Measurements from ENCODE around the gene CACNA2D3.

CACNA2D3 gene

DNA sequence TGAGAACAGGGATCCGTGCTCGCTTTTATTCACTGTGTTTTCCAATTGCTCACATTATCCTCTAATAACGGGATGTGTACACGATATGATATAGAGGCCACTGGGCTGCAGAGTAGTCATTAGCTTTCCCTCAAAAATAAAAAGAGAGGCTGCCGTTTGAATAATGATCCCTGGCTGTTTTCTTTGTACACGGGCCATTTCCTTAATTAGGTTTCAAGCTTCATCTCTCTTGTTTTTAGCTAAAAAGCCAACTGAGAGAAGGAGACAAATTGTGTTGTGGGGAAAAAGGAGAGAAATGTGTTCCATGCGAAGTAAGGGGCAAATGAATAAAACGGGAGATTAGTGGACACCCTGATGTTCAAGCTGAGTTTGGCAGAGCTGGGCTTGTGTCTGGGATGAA is 174.2 kb downstream of the CACNA2D3 start:
- DNase-seq = no peak

DNA sequence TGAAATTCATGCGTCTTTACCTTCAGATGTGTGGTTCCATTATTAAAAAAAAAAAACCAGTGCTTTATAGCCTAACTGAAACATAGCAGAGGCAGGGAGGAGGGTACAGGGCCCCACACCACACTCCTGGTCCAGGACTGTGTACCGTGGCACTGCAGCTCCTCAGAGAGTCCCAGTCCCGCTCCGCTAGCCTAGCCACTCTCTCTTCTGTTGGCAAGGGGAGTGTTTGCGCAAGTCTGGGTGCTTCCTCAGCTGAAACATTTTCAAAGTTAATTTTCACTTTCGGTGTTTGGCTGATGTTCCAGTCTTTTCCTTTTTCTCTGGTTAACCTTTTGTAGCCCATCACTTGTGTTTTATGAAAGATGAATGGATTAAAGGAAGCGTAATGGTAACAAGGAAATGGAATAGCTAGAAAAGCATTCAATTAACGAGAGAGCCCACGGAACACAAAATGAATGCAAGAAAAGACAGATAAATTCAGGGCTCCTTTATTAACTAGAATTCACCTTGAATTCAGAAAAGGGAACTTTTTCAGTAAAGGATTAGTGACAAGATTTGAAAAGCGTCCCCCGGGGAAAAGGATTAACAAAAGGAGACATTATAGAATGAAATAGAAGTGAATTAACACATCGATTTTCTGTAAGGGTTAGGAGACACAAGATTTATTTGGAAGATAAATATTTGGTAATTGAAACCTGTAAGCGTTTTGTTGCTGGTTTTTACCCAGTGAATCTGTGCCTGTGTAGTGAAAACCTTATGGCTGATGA is 177.0 kb downstream of the CACNA2D3 start:
- DNase-seq = no peak

DNA sequence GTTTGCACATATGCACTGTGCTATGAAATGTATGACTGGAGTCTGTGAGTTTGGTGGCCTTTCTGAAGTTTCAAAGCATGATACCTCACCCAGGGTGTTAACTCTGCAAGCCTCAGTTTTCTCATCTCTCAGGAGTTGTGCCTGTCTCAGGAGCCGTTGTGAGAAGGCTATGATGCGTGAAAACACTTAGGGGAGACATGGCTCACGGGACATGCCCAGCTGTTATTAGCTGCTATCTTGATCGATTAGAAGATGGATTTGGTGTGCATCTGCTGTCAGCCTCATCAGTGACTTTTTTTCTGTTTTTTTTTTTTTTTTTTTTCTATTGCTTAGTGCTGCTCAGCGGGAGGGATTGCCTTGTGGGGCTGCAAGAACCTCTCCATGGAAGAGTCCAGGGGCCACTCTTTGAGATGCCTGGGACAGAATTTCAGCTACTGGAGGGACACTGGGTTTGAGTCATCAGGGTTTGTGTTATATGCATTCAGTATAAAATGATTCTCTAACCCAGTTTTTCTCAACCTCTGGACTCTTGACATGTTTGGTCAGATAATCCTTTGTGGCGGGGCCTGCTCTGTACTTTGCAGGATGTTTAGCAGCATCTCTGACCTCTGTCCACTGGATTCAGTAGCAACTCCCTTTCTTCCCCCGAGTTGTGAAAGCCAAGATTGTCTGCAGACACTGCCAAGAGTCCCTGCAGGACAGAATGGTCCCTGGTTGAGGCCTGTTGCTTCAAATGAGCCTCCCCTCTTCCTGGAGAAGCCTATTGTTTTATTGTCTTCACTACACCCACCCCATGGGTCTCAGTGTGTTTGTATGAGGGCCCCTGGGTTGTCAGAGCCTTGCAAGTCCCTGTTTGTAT is 181.4 kb downstream of the CACNA2D3 start:
- DNase-seq = no peak

DNA sequence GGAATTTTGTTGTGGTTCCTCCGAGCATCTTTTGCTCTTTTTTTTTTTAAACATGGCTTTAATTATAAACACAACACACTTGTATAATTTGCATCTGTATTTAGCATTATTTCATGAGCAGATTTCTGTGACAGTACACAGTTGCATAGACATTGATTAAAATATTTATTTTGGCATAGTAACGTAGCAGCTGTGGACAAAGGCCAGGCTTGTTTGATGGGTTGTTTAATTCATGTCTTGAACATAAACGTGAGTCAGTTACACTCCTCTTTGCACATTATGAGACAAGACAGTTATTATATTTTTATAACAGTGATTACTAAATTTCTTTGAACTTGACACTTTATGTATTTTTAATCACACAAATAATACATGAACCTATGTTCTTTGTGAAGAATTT is 182.5 kb downstream of the CACNA2D3 start:
- DNase-seq = no peak

DNA sequence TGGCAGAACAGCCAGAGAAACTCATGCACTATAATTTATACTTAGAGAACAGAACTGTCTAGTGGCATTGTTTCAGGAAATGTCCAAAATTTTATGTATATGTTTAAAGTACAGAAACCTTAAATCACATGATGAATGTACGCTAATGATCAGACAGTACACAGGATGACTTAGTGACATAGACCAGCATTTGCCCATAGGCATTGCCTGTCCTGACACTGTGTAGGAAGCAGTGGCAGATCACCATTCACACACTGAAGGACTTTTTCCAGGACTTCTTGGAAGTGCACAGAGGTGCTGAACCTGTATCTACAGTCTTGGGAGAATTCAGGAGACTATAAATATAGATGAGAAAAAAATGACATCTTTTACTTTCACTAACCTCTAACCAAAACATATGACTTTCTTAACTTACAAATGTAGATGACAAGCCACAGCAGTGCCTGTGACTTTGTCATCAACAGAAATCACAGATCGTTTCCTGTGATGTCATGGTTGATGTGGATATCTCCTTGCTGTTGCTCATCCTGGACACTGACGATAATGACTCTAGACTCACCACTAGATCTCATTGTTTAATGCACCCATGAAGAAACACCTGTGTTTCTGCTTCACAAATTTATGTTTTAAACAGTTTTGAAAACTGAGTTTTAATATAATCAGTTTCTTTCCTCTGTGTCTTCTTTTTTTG is 183.2 kb downstream of the CACNA2D3 start:
- DNase-seq = no peak

DNA sequence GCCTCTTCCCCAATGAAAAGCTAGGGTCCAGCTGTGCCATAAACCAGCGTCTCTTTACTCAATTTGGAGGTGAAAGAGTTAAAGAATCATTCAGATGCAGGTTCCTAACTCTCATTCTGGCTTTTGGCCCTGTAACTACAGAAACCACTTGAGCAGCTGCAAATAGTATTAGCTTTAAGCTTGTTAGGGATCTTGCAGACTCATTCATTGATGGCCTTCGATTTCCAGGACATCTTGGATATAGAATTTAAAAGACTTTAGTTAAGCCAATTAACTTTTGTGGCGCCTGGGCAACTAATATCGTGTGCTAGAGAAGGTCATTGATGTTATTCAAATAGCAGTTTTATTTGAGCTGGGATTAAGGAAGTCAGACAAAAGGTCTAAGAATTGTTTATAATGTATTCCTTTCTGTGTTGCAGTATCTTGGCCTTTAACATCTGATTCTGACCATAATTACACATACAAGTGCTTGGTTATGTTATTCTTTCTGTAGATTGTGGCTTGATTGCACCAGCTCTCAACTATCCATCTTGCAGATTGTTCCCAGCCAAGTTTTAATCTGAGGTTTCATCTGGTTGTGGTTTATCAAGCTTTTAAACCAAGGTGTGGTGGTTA is 185.3 kb downstream of the CACNA2D3 start:
- no peak for DNase-seq

DNA sequence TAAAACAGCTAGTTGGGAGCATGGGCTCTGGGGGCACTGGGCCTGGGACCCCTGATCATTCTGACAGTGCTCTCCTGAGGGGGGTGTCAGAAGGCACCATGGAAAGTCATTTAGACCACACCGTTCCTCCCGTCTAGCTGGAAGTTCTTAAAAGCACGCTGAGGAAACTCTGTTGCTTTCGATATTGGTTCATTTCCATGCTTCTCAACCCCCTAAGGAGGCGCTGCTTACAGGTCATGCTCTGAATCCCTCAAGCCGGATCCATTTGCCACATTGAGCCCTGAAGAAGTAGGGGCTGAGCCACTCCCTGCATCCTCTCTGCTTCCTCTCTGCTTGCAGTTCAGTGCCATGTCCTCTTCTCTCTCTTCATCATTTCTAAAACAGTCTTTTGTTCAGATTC is 187.2 kb downstream of the CACNA2D3 start:
- DNase-seq = no peak

DNA sequence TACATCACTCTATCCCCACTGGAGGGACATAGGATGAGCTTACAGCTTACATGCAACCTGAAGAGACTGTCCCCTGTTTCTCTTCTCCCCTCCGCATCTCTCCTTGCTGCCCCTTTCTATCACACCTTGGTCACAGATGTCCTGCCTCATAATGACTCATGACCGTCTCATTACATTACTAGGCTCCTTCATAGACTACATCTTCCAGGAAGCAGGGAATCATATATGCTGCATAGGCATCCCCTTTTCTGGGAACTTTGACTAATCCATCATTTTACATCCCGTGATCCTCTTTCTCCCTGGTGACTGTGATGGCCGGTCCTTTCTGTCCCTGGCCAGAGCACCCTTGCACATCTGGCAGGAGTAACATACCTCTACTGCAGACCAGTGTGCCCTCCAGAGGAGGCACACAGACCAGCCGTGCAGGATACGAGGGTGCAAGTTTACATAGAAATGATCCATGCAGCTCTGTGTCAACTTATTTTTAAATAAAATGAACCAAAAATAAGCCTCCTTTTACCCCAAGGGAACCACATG is 188.9 kb downstream of the CACNA2D3 start:
- no peak for DNase-seq

DNA sequence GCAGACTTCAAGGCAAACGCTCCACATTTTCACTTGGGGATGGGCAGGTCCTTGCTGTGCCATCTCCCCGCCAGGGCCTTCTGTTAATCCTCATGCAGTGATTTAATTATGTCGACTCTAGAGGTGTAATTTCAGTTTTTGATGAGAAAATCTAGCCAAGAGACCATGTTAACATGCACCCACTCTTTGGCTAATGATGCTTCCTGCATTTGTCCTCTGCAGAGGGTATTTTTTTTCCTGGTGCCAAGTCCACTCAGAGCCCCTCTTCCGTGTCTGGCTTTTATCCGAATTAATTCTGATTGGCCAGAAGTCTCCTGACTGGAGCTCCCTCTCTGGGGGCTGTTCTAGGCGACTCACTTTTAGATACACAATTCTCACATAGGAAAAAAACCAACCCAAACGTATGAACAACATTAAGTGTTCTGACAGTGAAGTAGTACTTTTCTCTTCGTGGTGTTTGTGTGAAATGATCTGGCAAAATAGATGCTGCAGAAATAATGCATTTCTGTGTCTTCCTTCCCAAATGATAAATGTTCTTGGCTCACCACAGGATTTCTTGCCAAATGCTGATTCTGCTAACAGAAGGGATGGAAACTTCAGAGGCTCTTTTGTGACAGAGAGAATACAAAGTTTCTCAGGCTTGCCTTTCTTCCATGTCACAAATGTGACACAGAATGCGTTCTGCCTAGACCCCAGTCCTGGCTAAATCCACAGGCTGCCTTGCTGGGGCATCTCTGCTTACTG is 190.0 kb downstream of the CACNA2D3 start:
- DNase-seq = no peak

DNA sequence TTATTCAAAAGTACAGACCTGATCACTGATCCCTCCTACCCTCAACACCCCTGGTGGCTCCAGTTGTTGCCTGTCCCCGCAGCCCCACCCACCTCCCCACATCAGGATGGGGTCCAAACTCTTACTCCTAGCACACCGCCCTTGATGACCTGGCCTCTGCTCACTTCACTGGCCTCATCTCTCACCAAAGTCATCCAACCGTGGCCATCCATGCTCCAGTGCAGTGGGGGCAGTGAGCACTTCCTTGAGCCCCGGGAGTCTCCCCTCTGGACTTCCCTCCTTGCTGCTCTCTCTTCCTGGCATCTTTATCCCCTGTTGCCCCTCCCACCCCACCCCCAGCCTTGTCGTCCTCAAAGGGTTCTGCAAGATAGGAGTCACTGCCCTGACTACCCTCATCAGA is 191.1 kb downstream of the CACNA2D3 start:
- no peak for DNase-seq

DNA sequence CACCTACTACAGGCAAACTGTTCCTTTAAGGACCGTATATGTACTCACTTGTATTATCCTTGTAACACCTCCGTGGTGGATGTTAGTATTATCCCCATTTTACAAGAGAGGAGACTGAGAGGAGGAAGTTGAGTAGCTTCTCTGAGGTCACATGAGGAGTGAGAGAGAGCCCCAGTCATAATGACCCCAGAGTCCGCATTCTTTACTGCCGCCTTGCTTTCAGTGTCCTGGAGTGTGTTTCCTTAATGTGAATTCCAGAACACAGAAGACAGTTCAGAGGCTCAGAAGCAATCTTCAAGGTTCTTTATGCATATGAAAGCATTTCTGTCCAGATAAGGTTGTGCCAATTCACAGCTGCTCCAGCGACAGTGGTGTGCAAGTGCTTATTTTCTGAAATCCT is 199.2 kb downstream of the CACNA2D3 start:
- no peak for DNase-seq

DNA sequence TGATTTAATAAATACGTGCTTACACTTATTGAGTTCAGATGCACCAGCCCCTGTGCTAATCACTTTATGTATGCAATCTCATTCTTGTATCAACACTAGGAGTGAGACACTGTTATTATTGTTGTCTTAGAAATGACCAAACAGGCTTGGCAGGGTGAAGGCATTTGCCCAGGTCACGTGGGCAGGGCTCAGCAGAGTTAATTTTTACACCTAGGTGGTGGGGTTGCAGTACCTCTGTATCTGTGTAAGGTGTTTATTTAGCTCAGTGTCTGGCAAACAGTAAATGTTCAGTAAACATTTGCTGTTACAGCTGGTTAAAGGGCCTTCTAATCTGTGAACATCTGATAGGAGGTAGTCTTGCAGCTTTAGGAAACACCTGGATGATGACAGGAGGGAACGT is 200.0 kb downstream of the CACNA2D3 start:
- no peak for DNase-seq

DNA sequence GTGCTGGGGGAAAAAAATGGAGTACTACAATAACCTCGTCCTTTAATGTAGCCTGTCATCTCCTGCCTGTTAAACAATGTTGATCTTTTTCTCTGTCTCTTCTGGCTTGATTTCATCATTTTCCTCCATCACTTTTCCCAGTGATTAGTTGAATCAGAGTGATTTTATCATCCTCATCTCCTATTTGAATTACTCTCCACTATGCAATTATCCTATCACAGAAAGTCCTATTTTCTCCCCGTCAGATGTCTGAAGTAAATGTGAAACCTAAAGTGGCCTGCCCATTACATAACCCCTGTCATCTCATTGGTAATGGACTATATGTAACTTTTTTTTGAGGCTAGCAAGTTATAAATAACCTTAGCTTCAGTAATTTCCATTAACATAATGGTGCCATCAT is 201.8 kb downstream of the CACNA2D3 start:
- no peak for DNase-seq

DNA sequence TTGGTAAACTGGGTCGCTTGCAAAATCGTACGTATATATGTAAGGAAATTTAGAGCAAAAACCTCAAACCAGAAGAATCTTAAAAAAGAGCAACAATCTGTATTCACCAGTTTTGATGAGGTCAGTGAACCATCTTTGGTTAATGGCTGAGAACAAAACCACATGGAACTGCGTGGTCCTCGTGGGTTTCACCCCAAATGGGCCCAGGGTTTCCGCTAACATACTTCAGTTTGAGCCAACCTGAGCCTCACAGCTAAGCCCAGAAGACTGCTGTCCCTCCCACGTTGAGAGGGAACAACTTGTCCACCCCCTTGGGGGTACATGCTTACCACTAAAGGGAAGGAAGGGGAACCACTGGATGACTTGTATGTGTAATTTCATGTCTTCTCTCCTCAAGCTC is 204.6 kb downstream of the CACNA2D3 start:
- DNase-seq = no peak

DNA sequence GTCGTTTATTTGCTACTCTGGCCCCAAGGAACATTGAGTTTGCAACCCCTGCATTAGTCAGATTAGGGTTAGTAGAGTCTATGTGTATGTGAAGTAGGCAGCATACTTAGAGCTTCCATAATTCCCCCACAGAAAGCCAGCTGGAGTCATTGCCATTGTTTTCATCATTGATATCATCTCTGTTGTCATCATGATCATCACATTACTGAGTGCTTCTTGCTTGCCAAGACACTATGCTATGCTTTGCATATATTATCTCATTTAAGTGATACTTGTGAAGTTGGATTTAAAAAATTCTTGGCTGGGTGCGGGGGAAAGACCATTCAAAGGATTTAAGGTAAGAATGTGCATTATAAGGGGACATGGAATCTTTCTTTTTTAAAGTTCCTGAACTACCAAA is 209.0 kb downstream of the CACNA2D3 start:
- DNase-seq = no peak

DNA sequence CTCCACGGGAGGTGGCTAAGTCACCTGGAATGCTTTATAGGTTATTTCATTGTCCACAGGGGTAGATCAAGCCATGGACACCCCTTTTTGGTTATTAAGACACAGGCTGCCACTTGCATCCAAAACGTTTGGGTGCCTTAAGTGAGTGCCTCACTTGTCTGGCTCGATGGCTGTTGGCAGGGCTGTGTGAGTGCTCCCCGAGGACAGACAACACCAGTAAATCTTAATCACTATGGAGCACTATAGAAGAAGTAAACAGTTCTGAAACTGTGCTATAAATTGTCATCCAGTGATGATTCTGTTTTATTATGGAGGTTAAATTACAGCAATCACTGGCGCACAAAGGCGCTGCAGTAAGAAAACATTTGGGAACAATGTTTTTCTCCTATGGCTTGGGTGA is 215.5 kb downstream of the CACNA2D3 start:
- DNase-seq = no peak

DNA sequence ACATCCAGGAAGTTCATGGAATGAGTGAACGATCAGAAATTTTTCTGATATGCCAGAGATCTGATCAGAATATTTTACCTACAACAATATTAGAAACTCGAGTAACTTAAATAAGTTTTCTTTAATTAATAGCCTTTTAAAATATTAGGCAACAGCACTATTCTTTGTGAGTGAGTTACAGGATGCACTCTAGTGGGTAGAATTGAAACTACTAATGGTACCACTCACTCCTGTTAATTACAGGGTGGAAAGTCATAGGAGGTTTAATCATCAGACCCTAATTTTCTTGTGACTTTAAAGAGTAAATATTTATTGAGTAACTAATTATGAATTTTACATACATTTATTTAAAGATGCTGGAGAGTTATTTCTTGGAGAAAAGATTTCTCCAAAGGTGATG is 217.3 kb downstream of the CACNA2D3 start:
- DNase-seq = no peak

DNA sequence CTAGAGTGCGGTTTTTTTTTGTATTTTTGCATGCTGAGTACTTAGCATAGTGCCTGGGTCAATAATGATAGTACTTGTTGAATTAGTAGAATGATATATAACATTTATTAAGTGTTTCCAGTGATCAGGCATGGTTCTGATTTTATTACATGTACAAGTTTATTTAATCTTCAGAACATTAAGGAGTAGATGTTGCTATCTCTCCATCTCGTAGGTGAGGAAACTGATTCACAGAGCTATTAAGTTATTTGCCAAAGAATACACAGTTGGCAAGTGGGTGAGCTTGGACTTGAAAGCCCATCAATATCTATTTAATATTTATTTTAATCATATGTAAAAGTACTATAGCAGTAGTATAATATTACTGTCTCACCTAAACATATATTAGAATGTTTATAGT is 219.5 kb downstream of the CACNA2D3 start:
- no peak for DNase-seq

DNA sequence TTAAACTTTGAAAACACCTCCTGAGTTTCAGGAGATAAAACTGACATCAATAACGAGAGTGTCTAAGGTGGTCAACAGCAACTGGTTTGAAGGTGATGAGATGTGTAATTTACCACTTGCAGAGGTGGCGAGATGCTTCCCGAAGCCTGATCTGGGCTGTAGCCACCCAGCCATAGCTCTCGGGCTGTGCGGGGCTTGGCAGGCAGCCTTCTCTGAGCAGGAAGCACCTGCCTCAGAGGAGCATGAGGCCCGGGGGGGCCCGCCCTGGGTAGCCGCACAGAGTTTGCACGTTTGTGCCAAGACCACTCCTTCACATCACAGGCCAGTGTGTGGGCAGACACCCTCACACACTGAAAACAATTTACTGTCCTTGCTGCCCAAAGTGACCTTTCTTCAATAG is 220.3 kb downstream of the CACNA2D3 start:
- DNase-seq = no peak

DNA sequence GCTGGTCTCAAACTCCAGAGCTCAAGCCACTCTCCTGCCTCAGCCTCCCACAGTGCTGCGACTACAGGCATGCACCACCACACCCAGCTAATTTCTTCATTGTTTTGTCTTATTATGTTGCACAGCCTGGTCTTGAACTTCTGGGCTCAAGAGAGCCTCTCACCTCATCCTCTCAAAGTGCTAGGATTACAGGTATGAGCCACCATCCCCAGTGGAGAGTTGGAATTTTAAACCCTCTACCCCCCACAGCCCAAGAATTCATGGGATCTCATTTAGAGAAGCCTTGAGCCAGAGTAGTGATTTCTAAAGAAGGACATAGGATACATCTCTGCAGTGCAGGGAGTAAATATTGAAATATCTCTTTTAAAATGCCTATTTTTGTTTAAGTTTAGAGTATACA is 221.1 kb downstream of the CACNA2D3 start:
- DNase-seq = no peak

DNA sequence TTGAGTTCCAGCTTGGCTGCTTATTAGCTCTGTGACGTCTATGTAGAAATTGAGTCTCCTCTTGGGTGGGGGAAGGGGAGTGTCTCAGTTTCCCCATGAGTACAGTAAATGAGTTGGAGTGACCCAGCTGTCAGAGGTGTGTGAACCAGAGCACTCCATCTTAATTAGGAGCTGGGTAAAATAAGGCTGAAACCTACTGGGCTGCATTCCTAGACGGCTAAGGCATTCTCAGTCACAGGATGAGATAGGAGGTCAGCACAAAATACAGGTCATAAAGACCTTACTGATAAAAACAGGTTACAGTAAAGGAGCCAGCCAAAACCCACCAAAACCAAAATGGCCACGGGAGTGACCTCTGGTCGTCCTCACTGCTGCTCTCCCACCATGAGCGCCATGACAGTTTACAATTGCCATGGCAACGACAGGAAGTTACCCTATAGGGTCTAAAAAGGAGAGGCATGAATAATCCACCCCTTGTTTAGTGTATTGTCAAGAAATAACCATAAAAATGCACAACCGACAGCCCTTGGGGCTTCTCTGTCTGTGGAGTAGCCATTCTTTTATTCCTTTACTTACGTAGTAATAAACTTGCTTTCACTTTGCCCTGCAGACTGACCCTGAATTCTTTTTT is 222.4 kb downstream of the CACNA2D3 start:
- DNase-seq = no peak

DNA sequence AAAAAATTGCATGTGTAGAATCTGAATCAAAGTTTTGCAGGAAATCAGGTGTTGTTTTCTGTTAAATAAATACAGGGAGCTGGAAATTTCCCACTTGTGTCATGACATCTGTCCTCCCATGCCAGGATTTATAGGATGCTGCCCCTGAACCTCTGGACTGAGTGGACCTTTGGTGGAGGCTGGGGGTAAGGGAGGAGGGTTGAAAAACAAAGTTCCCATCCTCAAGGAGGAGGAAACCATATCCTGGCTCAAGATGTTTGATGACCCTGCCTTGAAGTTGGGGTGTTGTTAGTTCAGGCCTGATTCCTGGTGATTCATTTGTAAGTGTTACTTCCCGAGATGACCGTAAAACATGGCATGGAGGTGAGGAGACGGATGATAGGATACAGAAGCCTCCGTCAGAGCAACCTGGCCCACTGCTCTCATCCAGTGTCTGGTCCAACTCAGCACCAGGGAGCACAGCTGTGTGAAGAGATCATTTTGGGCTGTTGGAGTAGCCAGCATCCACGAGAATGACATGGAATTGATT is 223.6 kb downstream of the CACNA2D3 start:
- DNase-seq = no peak
